HFFc6 (cell line): Measurements from ENCODE around the gene INKA2. TPM values are rescaled to one million over a fixed set of nuclear protein-coding genes. Genes with fewer than 3 reads are reported as not detected.

ENCODE experiments used
- DNase-seq: peaks from one replicate; pipeline ENCODE4 v3.0.0-alpha.2; 2018
- H3K27ac Mint-ChIP-seq: 2 replicates; pipeline ENCODE4 v1.8.0; 2020; ENCODE audit warnings: mild to moderate bottlenecking, mixed read lengths
- H3K27me3 Mint-ChIP-seq: 2 replicates; pipeline ENCODE4 v1.8.0; 2021; ENCODE audit warnings: mild to moderate bottlenecking, moderate library complexity, mixed read lengths; ENCODE audit not compliant: insufficient read depth
- H3K36me3 Mint-ChIP-seq: 2 replicates; pipeline ENCODE4 v1.8.0; 2021; ENCODE audit warnings: low read depth, mixed read lengths
- H3K4me1 Mint-ChIP-seq: 2 replicates; pipeline ENCODE4 v1.8.0; 2020; ENCODE audit warnings: low read depth, mixed read lengths
- H3K4me3 Mint-ChIP-seq: 2 replicates; pipeline ENCODE4 v1.8.0; 2020; ENCODE audit warnings: mild to moderate bottlenecking, moderate library complexity, mixed read lengths
- H3K9me3 Mint-ChIP-seq: 2 replicates; pipeline ENCODE4 v1.8.0; 2020; ENCODE audit warnings: mild to moderate bottlenecking, mixed read lengths
- long read RNA-seq: library from polyadenylated mRNA; unstranded; transcript quantifications from one replicate; pipeline ENCODE4 v2.0.0, GENCODE V29; 2019
- total RNA-seq, 6 experiments: library from RNA; stranded (reverse); fragmentation: NEBNext Ultra II Directional; extraction: Animal tissue kit (Norgen Biotek cat#: 25700); gene quantifications; 2 replicates in 1 of 6; 3 replicates in 5 of 6; pipeline ENCODE4 v1.2.3, GENCODE V29; 2021
- TF ChIP-seq, protein P1 (sequence below): fragments of 200-600 bp; sonication (generic); IDR thresholded peaks from 2 replicates; pipeline ENCODE4 v1.5.0; 2021; ENCODE audit warnings: antibody characterized with exemption, mild to moderate bottlenecking

The INKA2 gene
- 1 to 10 TPM; 1.7 to 3.5 (median 2.6) TPM for total RNA-seq
- long read RNA-seq, full-length matches to known transcripts: 3 of 6 reads
- long read RNA-seq, partial matches to known transcripts: 0 of 6 reads
- long read RNA-seq, other reads (novel, unspliced or antisense): 3 of 6 reads

DNA sequence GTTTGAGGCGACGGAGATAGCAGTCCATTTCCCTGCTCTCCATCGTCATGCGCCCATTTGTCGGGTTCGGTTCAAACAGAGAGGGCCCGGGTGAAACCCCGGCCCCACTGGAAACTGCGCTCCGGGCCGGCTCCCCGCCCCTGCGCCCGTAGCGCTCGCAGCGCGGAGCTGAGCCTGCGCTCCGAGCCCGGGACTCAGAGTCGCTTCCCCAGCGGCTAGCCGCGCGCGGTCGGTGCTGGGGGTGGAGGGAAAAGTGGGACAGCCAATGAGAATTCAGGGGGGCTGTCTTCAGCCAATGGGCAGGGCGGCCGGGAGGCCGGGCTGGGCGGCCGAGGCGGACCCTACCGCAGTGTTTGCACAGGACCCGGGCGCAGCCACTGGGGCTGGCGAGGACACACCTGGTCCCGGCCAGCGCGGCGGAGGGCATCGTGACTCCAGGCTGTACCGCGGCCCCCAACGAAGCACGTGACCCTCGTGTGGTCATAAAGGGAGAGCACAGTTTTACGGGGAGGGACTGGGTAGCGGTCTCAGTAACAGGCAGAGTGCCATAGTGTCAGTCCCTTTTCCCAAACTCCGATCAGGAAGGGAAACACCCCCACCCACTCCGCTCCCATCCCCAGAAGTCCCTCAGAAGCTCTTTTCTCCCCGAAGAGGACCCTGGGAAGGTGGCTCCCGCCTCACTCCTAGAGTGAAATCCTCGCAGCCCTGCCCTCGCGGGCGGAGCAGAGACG, at the start of gene INKA2:
TSS of gene INKA2 (minus strand) at position 202 of the 731 bp plus-strand sequence. CDS start at position 49, 153 bp downstream.
- peak within 1 kb of the TSS; percentile 93 for H3K4me3 Mint-ChIP-seq

DNA sequence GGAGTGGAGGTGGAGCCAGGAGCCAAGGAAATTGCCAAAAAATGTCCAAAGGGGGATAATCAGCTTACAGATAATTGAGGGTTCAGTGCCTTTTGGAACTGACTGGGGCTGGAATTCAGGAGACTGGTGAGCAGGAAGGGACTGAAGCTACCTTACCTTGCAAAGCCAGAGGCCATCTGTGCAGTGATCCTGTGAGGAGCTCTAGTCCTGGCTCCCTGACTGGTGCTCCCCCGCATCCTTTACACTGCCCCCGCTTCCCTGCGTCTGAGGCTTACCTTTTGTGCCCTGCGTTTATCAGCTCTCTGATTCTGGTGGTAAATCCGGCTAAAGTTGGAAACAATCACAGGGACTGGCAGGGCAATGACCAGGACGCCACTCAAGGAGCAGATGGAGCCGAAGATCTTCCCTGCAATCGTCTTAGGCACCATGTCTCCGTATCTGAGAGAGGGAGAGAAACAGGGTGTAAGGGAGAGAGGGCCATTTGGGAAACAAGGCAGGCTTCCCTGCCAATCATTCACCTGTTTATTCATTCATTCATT, 47.5 kb upstream of the INKA2 start:
- DNase-seq: no peak
- Mint-ChIP-seq H3K27me3 (peaks cover 31% of the 10 kb centered on the region), H3K36me3 (no peaks in the 10 kb centered on the region), H3K27ac (no peak overlapping the region), H3K9me3 (no peaks in the 10 kb centered on the region), H3K4me1 (peaks cover 5% of the 10 kb centered on the region; the same call in 1 of the 2 replicates), H3K4me3 (no peak overlapping the region)
- TF ChIP-seq, protein P1, sequence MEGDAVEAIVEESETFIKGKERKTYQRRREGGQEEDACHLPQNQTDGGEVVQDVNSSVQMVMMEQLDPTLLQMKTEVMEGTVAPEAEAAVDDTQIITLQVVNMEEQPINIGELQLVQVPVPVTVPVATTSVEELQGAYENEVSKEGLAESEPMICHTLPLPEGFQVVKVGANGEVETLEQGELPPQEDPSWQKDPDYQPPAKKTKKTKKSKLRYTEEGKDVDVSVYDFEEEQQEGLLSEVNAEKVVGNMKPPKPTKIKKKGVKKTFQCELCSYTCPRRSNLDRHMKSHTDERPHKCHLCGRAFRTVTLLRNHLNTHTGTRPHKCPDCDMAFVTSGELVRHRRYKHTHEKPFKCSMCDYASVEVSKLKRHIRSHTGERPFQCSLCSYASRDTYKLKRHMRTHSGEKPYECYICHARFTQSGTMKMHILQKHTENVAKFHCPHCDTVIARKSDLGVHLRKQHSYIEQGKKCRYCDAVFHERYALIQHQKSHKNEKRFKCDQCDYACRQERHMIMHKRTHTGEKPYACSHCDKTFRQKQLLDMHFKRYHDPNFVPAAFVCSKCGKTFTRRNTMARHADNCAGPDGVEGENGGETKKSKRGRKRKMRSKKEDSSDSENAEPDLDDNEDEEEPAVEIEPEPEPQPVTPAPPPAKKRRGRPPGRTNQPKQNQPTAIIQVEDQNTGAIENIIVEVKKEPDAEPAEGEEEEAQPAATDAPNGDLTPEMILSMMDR: no peak

More for the DNA sequence above, at the start of gene INKA2:
- H3K27ac Mint-ChIP-seq: peak within 1 kb of the TSS; percentile 95
- TF ChIP-seq, protein P1: no peak
- H3K36me3 Mint-ChIP-seq: no peaks in the 10 kb centered on the region
- no peaks in the 10 kb centered on the region for H3K9me3 Mint-ChIP-seq
- peaks cover 53% of the 10 kb centered on the region for H3K4me1 Mint-ChIP-seq
- no peaks in the 10 kb centered on the region for H3K27me3 Mint-ChIP-seq
- DNase-seq: peak; percentile 76

DNA sequence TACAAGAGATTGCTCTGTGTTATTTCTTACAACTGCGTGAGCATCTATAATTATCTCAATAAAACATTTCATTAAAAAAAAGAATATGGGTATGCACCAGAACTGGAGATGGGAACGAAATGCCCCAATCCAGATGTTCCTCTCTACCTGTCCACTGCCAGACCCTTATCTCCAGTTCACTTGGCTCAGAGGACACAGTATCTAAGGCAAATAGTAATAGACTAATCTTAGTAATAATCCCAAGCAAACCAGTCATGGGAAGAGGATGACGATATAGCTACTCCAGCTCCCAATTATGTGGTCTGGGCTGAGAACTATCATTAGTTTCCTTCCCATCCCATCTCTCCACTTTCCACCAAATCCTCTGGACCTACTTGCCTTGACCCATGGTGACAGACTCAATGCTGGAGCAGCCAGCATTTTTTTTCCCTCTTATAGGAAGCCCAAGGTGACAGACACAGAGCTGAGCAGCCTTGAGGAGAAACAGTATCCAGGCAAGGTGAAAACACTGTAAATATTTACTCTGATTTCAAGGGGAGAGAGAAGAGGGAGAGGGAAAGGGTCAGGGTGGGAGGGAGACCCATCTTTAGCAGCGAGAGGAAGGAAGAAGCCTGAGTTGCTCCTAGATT, 45.2 kb upstream of the INKA2 start:
- Mint-ChIP-seq H3K27me3 (peaks cover 25% of the 10 kb centered on the region), H3K4me1 (peaks cover 6% of the 10 kb centered on the region; the same call in 1 of the 2 replicates), H3K27ac (no peak overlapping the region), H3K36me3 (no peaks in the 10 kb centered on the region), H3K4me3 (no peak overlapping the region), H3K9me3 (no peaks in the 10 kb centered on the region)
- TF ChIP-seq, protein P1: 0 out of 2 replicates have a peak, but pooled peaks have one; percentile 28
- DNase-seq: no peak

DNA sequence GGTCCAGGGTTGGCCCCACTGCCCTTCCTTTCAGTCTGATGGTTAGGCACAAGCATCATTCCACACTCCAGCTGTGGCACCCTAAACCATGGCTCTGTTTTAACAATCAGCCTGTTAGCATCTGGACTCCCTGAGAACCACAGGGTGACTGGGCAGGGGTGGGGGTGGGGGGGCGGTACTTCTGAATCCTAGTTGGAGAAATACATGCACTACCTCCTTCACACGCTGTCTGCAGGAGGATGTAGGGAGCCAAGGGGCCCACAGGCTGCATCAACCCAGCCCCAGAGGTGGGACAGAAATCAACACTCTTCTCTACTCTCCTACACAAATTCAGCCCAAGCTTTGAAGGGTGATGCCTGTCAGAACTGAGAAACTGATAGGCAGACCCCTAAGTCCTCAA, 40.4 kb upstream of the INKA2 start:
- H3K4me1 Mint-ChIP-seq: peaks cover 38% of the 10 kb centered on the region
- H3K9me3 Mint-ChIP-seq: no peaks in the 10 kb centered on the region
- H3K36me3 Mint-ChIP-seq: no peaks in the 10 kb centered on the region

DNA sequence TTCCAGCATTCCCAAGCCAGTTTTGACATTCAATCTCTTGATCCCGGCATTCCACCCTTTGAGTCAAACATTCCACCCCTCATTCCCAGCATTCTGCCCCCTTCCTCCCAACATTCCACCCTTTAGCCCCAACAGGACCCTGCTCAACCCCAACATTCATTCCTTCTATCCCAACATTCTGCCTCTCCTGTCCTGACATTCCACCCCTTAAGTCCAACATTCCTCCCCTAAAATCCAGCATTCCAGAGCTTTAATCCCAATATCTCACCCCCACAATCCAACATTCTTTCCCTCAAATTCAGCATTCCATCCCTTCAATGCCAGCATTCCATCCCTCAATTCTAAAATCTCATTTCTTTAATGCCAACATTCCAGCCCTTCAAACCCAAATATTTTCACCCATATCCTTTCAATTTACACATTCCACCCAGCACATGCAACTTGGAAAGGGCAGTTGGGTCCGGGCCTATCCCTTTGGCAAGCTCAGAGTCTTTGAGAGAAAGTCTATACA, 39.4 kb upstream of the INKA2 start:
- Mint-ChIP-seq H3K27ac (no peak overlapping the region), H3K4me3 (peak overlapping the region; percentile 1), H3K4me1 (peaks cover 38% of the 10 kb centered on the region), H3K9me3 (no peaks in the 10 kb centered on the region), H3K36me3 (no peaks in the 10 kb centered on the region), H3K27me3 (no peaks in the 10 kb centered on the region; the same call in 1 of the 2 replicates)
- DNase-seq: peak; percentile 8
- TF ChIP-seq, protein P1: no peak

More for the DNA sequence above, 40.4 kb upstream of the INKA2 start:
- H3K4me3 Mint-ChIP-seq: no peak overlapping the region
- TF ChIP-seq, protein P1: no peak
- peaks cover 2% of the 10 kb centered on the region for H3K27me3 Mint-ChIP-seq
- no peak overlapping the region for H3K27ac Mint-ChIP-seq
- no peak for DNase-seq
